Activated CD4-positive, alpha-beta T cell treated with anti-CD3 and anti-CD28 coated beads for 36 hours (primary cell): ENCODE measurements around the gene HOXB9. TPM values are rescaled to one million over a fixed set of nuclear protein-coding genes. Genes with fewer than 3 reads are reported as not detected.
A peak's percentile ranks its signal among the peaks of the same experiment; 100 is the strongest.

ENCODE experiments used
- ATAC-seq: fragments of 200-7000 bp; cut with Tn5 transposase; one replicate; pipeline ENCODE4 v1.10.0; 2021; ENCODE audit warnings: mild to moderate bottlenecking, moderate library complexity
- CTCF ChIA-PET: fragments of 350-600 bp; sonication (Branson Sonifier 250); formaldehyde crosslinking; loops from one replicate; lab custom pipeline; 2021; ENCODE audit warnings: antibody characterized with exemption; lab: Charles Lee
- POLR2A ChIA-PET: fragments of 350-600 bp; sonication (Branson Sonifier 250); formaldehyde crosslinking; loops from one replicate; lab custom pipeline; 2021; ENCODE audit warnings: antibody characterized with exemption, inconsistent platforms; lab: Charles Lee
- DNase-seq: peaks from one replicate; pipeline ENCODE4 v3.0.0-alpha.2; 2020
- H3K27ac Mint-ChIP-seq: one replicate; pipeline ENCODE4 v1.8.0; 2021; ENCODE audit warnings: mixed read lengths
- H3K27me3 Mint-ChIP-seq: one replicate; pipeline ENCODE4 v1.8.0; 2021; ENCODE audit warnings: mixed read lengths
- H3K36me3 Mint-ChIP-seq: one replicate; pipeline ENCODE4 v1.8.0; 2021; ENCODE audit warnings: low read depth, mixed read lengths
- H3K4me1 Mint-ChIP-seq: one replicate; pipeline ENCODE4 v1.8.0; 2021; ENCODE audit warnings: mixed read lengths
- H3K4me3 Mint-ChIP-seq: one replicate; pipeline ENCODE4 v1.8.0; 2021; ENCODE audit warnings: mild to moderate bottlenecking, moderate library complexity, mixed read lengths
- H3K9me3 Mint-ChIP-seq: one replicate; pipeline ENCODE4 v1.8.0; 2021; ENCODE audit warnings: low read depth, mixed read lengths
- intact Hi-C, 2 experiments: fragments of 100-400 bp; cut with DNase I in 1 of 2; cut with micrococcal nuclease in 1 of 2; formaldehyde crosslinking; loops; one replicate each; pipeline versions ENCODE4 v1.14.2 to v1.15.1; 2022 to 2024; cut with DNase I, micrococcal nuclease
- total RNA-seq, 2 experiments: library from RNA; stranded (reverse); gene quantifications; one replicate each; pipeline ENCODE4 v1.2.3, GENCODE V29; 2021

The HOXB9 gene
- 1 to 10 TPM; 1.9 to 2.5 TPM for total RNA-seq

DNA sequence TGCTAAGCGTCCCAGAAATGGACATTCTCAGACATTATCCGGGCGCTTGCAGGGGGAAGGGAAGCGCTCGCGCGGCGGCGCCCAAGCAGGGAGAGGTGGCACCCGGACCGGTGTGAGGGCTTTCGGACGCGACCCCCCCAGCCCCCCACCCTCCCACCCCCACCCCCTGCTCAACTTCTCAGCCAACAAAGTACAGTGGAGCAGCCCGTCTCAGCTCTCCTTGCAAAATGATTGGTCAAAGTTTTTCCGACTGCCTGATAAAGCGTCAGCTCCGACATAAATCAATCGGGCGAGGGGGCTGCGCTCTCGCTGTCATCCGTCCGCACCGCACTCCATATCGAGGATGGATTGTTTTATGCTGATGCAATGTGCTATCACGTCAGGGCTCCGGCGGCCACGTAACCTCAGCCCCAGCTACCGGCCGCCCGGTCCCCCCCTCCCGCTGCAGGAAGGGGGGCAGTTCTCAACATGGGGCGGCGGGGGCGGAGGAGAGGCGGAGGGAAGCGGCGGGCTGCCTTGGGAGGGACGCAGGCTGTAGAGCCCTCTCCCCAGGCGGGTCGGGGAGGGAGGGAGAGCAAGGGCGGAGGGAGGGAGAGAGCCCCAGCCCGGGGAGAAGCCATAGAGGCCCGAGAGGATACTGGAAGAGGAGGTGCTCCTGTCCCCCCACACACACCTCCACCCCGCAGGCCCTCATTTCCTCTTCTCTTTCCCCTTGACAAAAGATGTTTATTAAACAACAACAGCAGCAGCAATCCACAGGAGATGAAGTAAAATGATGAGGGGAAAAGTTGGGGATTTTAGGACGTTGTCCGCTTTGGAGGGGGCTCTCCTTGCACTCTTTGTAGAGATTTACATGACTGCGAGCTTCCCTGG, at the start of gene HOXB9:
Gene HOXB9 (minus strand): TSS at position 114 of the 873 bp plus-strand sequence. CDS start 89 bp downstream, at position 25.
- ATAC-seq: peak; percentile 67
- intact Hi-C loops: no loop called here
- Mint-ChIP-seq H3K4me1 (peaks cover 10% of the 10 kb centered on the region), H3K27me3 (peaks cover 72% of the 10 kb centered on the region), H3K4me3 (peak within 1 kb of the TSS; percentile 74), H3K27ac (peak within 1 kb of the TSS; percentile 77), H3K36me3 (no peaks in the 10 kb centered on the region), H3K9me3 (no peaks in the 10 kb centered on the region)
- POLR2A ChIA-PET: interaction anchor here (0.6 kb wide), 3 partner anchors 300 to 655 kb away, joined by 3 to 6 read pairs (median 3); no protein-coding TSS in a partner anchor
- peak; percentile 77 for DNase-seq
- CTCF ChIA-PET: interaction anchor here (0.7 to 5.8 kb wide), 11 partner anchors 10 to 547 kb away, joined by 3 to 32 read pairs (median 4); partner anchors contain the start of genes HOXB5 and HOXB8

- no peaks in the 10 kb centered on the region for H3K36me3 Mint-ChIP-seq
- H3K27ac Mint-ChIP-seq: no peak overlapping the region
- ChIA-PET CTCF (interaction anchor here (0.6 to 1.8 kb wide), 15 partner anchors 9 to 364 kb away, joined by 3 to 7 read pairs (median 3); partner anchors contain the start of gene PRAC2), POLR2A (no interaction called here)
- no peak overlapping the region for H3K4me3 Mint-ChIP-seq
- H3K9me3 Mint-ChIP-seq: no peaks in the 10 kb centered on the region
- peaks cover 28% of the 10 kb centered on the region for H3K27me3 Mint-ChIP-seq
- DNase-seq (no peak), ATAC-seq (no peak)
- intact Hi-C loops: loop anchor here in 1 of 2 experiments (5.0 to 10.0 kb wide), 2 partner anchors 50 to 362 kb away; partner anchors contain the start of genes PRAC1 and PRAC2
- peaks cover 6% of the 10 kb centered on the region for H3K4me1 Mint-ChIP-seq
Measured at GRCh38 chr17:48672340-48672739, 46.2 kb upstream of the HOXB9 start.

GRCh38 chr17:48671697-48672171, 45.6 kb upstream of the HOXB9 start:
- ChIA-PET POLR2A (no interaction called here), CTCF (interaction anchor here (0.6 to 1.8 kb wide), 22 partner anchors 8 to 365 kb away, joined by 3 to 7 read pairs (median 3); partner anchors contain the start of genes HOXB9 and PRAC2)
- DNase-seq (peak; percentile 81), ATAC-seq (peak; percentile 47)
- H3K27ac Mint-ChIP-seq: peak overlapping the region; percentile 26
- H3K4me1 Mint-ChIP-seq: peaks cover 6% of the 10 kb centered on the region
- no peaks in the 10 kb centered on the region for H3K36me3 Mint-ChIP-seq
- H3K27me3 Mint-ChIP-seq: peaks cover 27% of the 10 kb centered on the region
- intact Hi-C loops: loop anchor here (2.0 to 10.0 kb wide), 3 partner anchors 51 to 363 kb away; partner anchors contain the start of genes PRAC1 (in 1 of the 2) and PRAC2 (in 1 of the 2)
- no peaks in the 10 kb centered on the region for H3K9me3 Mint-ChIP-seq
- H3K4me3 Mint-ChIP-seq: peak overlapping the region; percentile 9

- H3K36me3 Mint-ChIP-seq: no peaks in the 10 kb centered on the region
- intact Hi-C loops: no loop called here
- no peaks in the 10 kb centered on the region for H3K4me1 Mint-ChIP-seq
- H3K4me3 Mint-ChIP-seq: no peak overlapping the region
- ChIA-PET POLR2A (no interaction called here), CTCF (interaction anchor here (0.6 to 2.6 kb wide), 6 partner anchors 8 to 221 kb away, joined by 3 to 15 read pairs (median 4); no protein-coding TSS in a partner anchor)
- no peak overlapping the region for H3K27ac Mint-ChIP-seq
- no peaks in the 10 kb centered on the region for H3K9me3 Mint-ChIP-seq
- DNase-seq (no peak), ATAC-seq (no peak)
- peaks cover 17% of the 10 kb centered on the region for H3K27me3 Mint-ChIP-seq
Measured at GRCh38 chr17:48663134-48663924, 37.2 kb upstream of the HOXB9 start.

DNA sequence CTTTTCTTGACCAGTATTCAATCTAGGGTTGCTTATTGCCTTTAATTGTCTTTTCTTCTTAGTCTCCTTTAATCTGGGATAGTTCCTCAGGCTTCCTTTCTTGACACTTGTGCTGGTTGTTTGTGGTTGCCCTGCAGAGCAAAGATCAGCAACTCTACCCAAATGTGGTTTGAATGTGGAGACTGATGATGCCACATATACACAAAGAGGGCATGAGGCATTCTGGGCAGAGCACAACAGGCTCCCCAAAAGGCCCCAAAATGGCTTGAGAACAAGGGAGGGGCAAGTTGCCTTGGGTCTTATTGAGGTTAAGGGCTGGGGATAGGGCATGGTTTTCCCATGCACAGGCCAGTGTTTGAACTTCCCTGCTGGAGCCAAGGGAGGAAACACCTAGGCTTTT, 29.8 kb upstream of the HOXB9 start:
- Mint-ChIP-seq H3K27ac (no peak overlapping the region), H3K4me1 (peaks cover 4% of the 10 kb centered on the region), H3K4me3 (no peak overlapping the region), H3K9me3 (no peaks in the 10 kb centered on the region), H3K36me3 (no peaks in the 10 kb centered on the region), H3K27me3 (peaks cover 11% of the 10 kb centered on the region)
- intact Hi-C loops: no loop called here
- no peak for ATAC-seq
- ChIA-PET POLR2A (no interaction called here), CTCF (interaction anchor here (1.1 to 1.8 kb wide), 4 partner anchors 19 to 223 kb away, joined by 3 to 8 read pairs (median 3); no protein-coding TSS in a partner anchor)
- no peak for DNase-seq

DNA sequence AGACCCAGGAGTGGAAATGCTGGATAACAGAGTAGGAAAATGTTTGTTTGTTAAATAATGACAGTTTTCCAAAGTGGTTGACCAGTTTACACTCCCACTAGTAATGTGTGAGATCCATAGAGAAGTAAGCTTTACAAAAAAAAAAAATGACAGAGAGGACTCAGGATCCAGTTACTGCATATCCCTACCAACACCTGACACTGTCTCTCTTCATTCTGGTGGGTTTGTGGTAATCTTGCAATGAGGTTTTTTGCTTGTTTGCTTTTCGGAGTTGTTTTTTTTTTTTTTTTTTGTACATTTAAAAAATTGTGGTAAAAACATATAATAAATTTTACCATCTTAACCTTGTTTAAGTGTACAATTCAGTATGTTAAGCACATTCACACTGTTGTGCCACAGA, 23.6 kb upstream of the HOXB9 start:
- Mint-ChIP-seq H3K27ac (no peak overlapping the region), H3K4me1 (peaks cover 14% of the 10 kb centered on the region), H3K9me3 (no peaks in the 10 kb centered on the region), H3K36me3 (no peaks in the 10 kb centered on the region), H3K4me3 (no peak overlapping the region), H3K27me3 (peaks cover 43% of the 10 kb centered on the region)
- intact Hi-C loops: no loop called here
- ChIA-PET CTCF (interaction anchor here (0.6 to 1.2 kb wide), 3 partner anchors 10 to 74 kb away, joined by 3 read pairs; no protein-coding TSS in a partner anchor), POLR2A (no interaction called here)
- no peak for DNase-seq
- no peak for ATAC-seq

DNA sequence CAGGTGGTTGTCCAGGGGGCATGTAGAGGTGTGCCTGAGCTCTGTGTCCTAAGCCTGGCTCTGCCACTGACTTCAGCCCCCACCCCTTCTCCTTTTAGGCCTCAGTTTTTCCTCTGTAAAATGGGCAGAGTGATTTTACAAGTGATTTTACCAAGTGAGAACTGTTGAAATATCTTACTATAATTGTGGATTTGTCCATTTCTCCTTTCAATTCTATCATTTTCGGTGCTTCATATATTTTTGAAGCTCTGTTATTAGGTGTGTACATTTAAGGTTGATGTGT, 21.7 kb upstream of the HOXB9 start:
- Mint-ChIP-seq H3K4me1 (peaks cover 14% of the 10 kb centered on the region), H3K27me3 (peaks cover 55% of the 10 kb centered on the region), H3K9me3 (no peaks in the 10 kb centered on the region), H3K27ac (no peak overlapping the region), H3K36me3 (no peaks in the 10 kb centered on the region), H3K4me3 (no peak overlapping the region)
- CTCF ChIA-PET: interaction anchor here (0.5 to 1.8 kb wide), 3 partner anchors 11 to 186 kb away, joined by 4 to 5 read pairs (median 4); no protein-coding TSS in a partner anchor
- intact Hi-C loops: no loop called here
- DNase-seq (no peak), ATAC-seq (no peak)
- POLR2A ChIA-PET: no interaction called here

DNA sequence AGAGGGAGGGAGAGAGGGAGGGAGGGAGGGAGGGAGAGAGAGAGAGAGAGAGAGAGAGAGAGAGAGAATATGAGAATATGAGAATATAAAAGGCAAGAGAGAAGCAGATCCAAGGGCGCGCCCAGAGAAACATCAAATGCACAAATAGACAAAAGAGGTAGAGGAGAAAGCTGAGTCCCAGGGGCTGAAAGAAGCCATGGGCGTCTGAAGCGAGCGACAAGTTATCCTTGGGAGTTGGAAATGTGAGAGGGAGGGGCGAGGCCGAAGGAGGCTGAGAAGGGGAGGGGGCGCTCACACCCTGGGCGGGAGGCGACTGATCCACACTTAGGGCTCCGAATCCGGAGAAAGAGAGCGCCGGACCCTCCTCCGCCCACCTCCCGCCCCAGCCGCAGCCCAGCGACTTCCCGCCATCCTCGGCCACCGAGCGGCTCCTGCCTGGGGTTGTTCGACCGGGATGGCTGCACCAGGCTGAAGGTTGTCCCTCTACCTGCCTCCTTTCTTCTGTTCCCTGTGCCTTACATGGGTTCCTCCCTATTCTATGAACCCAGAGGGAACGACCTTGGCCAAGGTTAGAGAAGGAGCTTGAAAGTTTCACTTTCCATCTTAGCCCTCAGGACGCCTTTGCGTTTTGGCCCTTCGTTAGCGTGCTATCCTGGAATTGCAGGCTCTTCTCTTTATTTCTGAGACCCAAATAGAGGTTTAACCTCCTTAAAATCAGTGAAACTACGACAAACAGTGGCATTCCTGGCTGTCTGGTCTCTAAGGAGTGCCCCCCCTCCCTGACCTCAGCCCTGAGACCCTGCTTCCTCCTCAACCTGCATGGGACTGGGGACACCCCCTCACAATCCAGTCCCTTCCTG, 21.2 kb upstream of the HOXB9 start:
- H3K4me1 Mint-ChIP-seq: peaks cover 14% of the 10 kb centered on the region
- peak overlapping the region; percentile 67 for H3K4me3 Mint-ChIP-seq
- H3K36me3 Mint-ChIP-seq: no peaks in the 10 kb centered on the region
- intact Hi-C loops: no loop called here
- peaks cover 58% of the 10 kb centered on the region for H3K27me3 Mint-ChIP-seq
- no peak for ATAC-seq
- CTCF ChIA-PET: interaction anchor here (0.6 to 1.8 kb wide), 4 partner anchors 11 to 31 kb away, joined by 3 to 5 read pairs (median 4); no protein-coding TSS in a partner anchor
- POLR2A ChIA-PET: no interaction called here
- no peaks in the 10 kb centered on the region for H3K9me3 Mint-ChIP-seq
- H3K27ac Mint-ChIP-seq: peak overlapping the region; percentile 51
- DNase-seq: no peak

DNA sequence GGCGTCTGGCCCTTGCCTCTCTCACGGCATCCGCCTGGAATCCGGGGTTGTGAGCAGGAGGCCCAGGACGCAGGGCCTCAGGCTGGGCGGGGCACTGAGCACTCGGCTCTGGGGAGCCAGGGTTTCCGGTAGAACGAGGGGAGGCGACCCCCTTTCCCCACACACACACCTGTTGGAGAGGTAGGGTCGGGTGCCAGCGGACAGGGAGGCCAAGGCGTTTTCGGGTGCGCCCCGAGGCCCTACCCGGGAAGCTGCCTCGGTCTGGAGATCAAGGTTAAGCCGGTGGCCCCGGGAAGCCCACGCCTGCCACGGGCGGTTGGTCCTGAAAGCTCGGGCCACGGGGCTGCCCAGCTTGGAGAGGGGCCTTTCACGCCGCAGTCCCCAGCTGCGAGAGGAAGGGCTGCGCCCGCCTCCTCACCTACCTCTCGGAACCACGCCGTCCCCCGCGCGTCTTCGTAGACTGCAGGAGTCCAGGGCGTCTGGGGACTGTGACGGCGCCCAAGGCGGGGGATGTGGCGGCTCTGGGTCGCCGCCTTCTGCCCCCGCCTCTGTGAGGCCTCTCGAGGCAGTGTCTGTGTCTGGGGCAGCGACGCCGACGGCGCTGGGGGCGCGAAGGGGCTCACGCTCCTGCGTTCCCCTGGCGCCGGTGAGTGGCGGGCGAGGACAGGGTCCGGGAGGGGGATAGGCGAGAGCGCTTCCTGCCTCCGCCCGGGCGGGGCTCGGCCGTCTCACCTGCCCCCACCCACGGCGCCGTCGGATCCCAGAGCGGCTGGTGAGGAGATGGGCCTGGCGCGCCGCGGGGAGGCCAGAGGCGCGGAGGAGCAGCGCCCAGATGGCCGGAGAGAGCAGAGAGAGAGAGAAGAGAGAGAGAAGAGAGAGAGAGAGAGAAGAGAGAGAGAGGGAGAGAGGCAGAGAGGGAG, 20.3 kb upstream of the HOXB9 start:
- DNase-seq (peak; percentile 41), ATAC-seq (peak; percentile 57)
- Mint-ChIP-seq H3K27me3 (peaks cover 63% of the 10 kb centered on the region), H3K27ac (no peak overlapping the region), H3K4me3 (peak overlapping the region; percentile 67), H3K36me3 (no peaks in the 10 kb centered on the region), H3K4me1 (peaks cover 14% of the 10 kb centered on the region), H3K9me3 (no peaks in the 10 kb centered on the region)
- intact Hi-C loops: no loop called here
- ChIA-PET CTCF (interaction anchor here (0.6 to 1.8 kb wide), 2 partner anchors 14 to 25 kb away, joined by 3 to 4 read pairs; no protein-coding TSS in a partner anchor), POLR2A (no interaction called here)
